Measurements from ENCODE around the gene TFPI. TPM values are rescaled to one million over a fixed set of nuclear protein-coding genes. Genes with fewer than 3 reads are reported as not detected.
"Not testable (repeated sequence)": the region's sequence is repeated elsewhere in the genome, so short reads cannot be mapped to it uniquely, and the experiment has no call there.

Gene TFPI
- polyA plus RNA-seq, 1 experiment: 10.9 TPM

DNA sequence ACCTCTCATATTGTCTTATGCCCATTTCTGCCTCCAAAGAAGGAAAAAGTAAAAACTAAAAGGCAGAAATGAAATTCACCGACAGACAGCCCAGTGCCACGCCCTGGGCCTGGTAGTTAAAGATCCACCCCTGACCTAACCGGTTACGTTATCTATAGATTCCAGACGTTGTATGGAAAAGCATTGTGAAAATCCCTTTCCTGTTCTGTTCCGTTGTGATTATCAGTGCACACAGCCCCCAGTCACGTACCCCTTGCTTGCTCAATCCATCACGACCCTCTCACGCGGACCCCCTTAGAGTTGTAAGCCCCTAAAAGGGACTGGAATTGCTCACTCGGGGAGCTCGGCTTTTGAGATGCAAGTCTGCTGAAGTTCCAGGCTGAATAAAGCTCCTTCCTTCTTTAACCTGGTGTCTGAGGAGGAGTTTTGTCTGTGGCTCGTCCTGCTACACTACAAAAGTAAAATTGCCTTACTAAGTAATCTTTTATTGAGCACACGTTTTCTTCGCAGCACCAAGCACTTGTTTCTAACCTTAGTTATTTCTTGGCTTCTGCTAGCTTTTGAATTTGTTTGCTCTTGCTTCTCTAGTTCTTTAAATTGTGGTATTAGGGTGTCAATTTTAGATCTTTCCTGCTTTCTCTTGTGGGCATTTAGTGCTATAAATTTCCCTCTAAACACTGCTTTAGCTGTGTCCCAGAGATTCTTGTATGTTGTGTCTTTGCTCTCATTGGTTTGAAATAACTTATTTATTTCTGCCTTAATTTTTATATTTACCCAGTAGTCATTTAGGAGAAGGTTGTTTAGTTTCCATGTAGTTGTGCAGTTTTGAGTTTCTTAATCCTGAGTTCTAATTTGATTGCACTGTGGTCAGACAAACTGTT lies 37.4 kb downstream of the TFPI start:
- POLR2A ChIA-PET; H3K4me3 ChIP-seq (ENCODE audit: low read depth, low read length); H3K36me3 ChIP-seq (ENCODE audit: control insufficient read depth, insufficient read depth, low read length); H3K27me3 ChIP-seq (ENCODE audit: control insufficient read depth, insufficient read depth, low read length); DNase-seq (ENCODE audit: low read depth): not testable (repeated sequence)
- CTCF ChIA-PET: interaction anchor here (1.0 to 1.3 kb wide), 2 partner anchors 17 to 65 kb away, joined by 3 to 5 read pairs; no protein-coding TSS in a partner anchor

DNA sequence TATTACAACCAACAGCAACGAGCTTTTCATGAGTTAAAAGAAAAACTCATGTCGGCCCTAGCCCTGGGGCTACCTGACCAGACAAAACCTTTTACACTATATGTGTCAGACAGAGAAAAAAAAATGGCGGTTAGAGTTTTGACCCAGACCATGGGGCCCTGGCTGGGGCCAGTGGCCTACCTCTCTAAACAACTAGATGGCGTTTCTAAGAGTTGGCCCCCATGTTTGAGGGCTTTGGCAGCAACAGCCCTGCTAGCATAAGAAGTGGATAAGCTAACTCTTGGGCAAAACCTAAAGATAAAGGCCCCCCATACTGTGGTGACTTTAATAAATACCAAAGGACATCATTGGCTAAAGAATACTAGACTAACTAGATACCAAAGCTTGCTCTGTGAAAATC lies 39.3 kb downstream of the TFPI start:
- ChIA-PET CTCF (interaction anchor here (0.8 to 1.5 kb wide), 5 partner anchors 10 to 328 kb away, joined by 3 to 6 read pairs (median 3); no protein-coding TSS in a partner anchor), POLR2A (no interaction called here)
- TF ChIP-seq, protein P1, sequence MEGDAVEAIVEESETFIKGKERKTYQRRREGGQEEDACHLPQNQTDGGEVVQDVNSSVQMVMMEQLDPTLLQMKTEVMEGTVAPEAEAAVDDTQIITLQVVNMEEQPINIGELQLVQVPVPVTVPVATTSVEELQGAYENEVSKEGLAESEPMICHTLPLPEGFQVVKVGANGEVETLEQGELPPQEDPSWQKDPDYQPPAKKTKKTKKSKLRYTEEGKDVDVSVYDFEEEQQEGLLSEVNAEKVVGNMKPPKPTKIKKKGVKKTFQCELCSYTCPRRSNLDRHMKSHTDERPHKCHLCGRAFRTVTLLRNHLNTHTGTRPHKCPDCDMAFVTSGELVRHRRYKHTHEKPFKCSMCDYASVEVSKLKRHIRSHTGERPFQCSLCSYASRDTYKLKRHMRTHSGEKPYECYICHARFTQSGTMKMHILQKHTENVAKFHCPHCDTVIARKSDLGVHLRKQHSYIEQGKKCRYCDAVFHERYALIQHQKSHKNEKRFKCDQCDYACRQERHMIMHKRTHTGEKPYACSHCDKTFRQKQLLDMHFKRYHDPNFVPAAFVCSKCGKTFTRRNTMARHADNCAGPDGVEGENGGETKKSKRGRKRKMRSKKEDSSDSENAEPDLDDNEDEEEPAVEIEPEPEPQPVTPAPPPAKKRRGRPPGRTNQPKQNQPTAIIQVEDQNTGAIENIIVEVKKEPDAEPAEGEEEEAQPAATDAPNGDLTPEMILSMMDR (IDR thresholded peaks at IDR 0.05; ENCODE audit: insufficient read depth, low read depth, low read length): no peak
- no peak overlapping the region for H3K4me3 ChIP-seq (ENCODE audit: low read depth, low read length)
- H3K36me3 ChIP-seq (ENCODE audit: control insufficient read depth, insufficient read depth, low read length): peaks cover 2% of the 10 kb centered on the region; the same call in 1 of the 2 replicates
- no peak for DNase-seq (ENCODE audit: low read depth)
- H3K27me3 ChIP-seq (ENCODE audit: control insufficient read depth, insufficient read depth, low read length): no peaks in the 10 kb centered on the region

DNA sequence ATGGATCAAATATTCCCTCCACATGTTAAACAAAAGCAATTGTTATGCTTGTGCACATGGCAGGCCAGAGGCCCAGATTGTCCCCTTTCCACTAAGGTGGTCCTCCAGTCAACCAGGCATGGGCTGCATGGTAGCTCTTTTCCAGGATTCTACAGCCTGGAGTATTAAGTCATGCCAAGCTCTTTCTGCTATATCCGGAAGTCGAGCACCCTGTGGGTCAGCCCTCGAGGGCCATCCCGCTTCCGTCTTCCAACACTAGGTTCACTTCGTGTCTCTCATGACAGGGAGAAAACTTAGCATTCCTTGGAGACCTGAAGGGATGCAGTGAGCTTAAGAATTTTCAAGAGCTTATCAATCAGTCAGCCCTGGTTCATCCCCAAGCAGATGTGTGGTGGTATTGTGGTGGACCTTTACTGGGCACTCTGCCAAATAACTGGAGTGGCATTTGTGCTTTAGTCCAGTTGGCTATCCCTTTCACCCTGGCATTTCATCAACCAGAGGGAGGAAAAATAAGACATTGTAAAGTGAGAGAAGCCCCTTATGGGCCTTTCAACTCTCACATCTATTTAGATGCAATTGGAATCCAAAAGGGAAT lies 39.9 kb downstream of the TFPI start:
- POLR2A ChIA-PET; DNase-seq (ENCODE audit: low read depth); H3K4me3 ChIP-seq (ENCODE audit: low read depth, low read length); H3K27me3 ChIP-seq (ENCODE audit: control insufficient read depth, insufficient read depth, low read length); H3K36me3 ChIP-seq (ENCODE audit: control insufficient read depth, insufficient read depth, low read length): not testable (repeated sequence)
- CTCF ChIA-PET: interaction anchor here (0.8 to 1.5 kb wide), 3 partner anchors 14 to 328 kb away, joined by 3 to 6 read pairs (median 4); no protein-coding TSS in a partner anchor

DNA sequence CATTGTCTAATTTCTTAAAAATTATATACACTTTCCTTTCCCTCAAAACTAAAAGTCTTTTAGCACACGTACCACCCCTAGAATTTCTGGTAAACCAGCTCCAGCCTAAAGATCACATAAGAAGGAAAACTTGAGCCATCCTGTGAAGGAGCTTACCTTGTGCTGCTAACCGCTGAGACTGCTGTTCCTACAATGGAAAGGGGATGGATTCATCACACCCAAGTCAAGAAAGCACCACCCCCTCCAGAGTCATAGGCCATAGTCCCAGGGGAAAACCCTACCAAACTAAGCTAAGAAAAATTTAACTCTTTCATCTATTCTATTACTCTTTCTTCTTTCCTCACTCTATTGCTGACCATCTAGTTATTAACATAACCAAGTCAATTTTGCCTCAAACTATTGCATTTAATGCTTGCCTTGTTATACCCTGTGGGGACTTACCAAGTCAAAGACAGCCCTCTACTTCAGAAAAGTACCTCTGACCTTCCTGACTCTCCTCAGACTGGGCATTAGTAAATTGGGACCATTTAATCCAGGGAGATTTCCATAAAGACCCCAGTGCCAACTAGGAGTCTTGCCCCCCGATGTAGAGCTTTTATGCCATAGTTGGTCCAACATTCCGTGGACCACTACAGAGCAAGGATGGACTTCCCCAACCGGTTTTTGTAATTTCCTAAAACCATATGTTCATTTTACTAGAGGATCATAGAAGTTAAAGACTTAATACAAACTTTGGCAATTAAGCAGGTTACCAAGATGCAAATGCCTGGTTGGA lies 40.6 kb downstream of the TFPI start:
- DNase-seq (ENCODE audit: low read depth); H3K36me3 ChIP-seq (ENCODE audit: control insufficient read depth, insufficient read depth, low read length); POLR2A ChIA-PET; H3K27me3 ChIP-seq (ENCODE audit: control insufficient read depth, insufficient read depth, low read length); H3K4me3 ChIP-seq (ENCODE audit: low read depth, low read length): not testable (repeated sequence)
- CTCF ChIA-PET: interaction anchor here (1.4 to 1.5 kb wide), 2 partner anchors 13 to 68 kb away, joined by 4 to 6 read pairs; no protein-coding TSS in a partner anchor

DNA sequence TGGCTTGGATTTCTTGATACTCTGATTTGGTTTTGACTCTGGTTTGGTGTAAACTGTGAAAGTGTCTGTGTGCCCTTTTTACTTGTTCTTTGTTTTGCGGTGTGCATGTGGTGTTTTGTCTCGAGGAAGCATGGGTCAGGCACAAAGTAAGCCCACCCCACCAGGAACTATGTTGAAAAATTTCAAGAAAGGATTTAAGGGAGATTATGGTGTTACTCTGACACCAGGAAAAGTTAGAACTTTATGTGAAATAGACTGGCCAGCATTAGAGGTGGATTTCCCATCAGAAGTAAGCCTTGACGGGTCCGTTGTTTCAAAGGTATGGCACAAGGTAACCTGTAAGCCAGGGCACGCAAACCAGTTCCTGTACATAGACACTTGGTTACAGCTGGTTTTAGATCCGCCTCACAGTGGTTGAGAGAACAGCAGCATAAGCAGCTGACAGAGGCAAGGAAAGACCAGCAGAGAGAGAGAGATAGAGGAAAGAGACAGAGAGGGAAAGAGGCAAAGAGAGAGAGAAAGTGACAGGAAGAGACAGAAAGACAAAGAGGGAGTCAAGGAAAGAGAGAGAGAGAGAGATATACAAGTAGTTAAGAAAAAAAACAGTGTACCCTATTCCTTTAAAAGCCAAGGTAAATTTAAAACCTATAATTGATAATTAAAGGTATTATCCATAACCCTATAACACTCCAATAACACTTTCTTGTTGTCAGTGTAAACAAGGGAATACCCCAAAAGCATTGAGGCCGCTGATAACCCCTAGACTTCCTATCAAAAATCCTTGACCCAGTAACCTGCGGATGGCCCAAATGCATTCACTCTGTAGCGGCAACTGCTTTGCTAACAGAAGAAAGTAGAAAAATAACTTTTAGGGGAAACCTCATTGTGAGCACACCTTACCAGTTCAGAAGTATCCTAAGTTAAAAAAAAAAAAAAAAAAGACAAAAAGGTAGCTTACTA lies 42.6 kb downstream of the TFPI start:
- ChIA-PET POLR2A (no interaction called here), CTCF (no interaction called here)
- H3K36me3 ChIP-seq (ENCODE audit: control insufficient read depth, insufficient read depth, low read length): no peaks in the 10 kb centered on the region

DNA sequence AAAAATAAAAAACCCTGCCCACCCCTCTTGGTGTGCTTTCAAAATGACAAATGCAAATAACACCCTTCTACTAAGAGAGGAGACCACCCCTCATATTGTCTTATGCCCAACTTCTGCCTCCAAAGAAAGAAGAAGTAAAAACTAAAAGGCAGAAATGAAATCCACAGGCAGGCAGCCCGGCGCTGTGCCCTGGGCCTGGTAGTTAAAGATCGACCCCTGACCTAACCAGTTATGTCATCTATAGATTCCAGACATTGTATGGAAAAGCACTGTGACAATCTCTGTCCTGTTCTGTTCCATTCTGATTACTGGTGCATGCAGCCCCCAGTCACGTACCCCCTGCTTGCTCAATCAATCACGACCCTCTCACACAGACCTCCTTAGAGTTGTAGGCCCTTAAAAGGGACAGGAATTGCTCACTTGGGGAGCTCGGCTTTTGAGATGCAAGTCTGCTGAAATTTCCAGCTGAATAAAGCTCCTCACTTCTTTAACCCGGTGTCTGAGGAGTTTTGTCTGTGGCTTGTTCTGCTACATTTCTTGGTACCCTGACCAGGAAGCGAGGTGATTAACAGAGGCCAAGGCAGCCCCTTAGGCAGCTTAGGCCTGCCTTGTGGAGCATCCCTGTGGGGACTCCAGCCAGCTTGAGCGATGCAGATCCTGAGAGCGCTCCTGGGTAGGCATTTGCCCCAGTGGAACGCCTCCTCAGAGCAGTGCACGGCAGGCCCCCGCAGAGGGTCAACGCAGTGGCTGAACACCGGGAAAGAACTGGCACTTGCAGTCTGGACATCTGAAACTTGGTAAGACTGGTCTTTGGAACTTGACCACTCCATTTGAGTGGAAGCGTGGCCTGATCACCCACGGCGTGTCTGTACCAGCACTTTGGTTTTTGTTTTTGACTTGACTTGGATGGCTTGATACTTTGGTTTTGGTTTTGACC lies 43.5 kb downstream of the TFPI start:
- H3K36me3 ChIP-seq (ENCODE audit: control insufficient read depth, insufficient read depth, low read length); DNase-seq (ENCODE audit: low read depth); POLR2A ChIA-PET; H3K27me3 ChIP-seq (ENCODE audit: control insufficient read depth, insufficient read depth, low read length); H3K4me3 ChIP-seq (ENCODE audit: low read depth, low read length): not testable (repeated sequence)
- CTCF ChIA-PET: interaction anchor here (1.1 to 1.5 kb wide), 2 partner anchors 11 to 70 kb away, joined by 5 read pairs; no protein-coding TSS in a partner anchor

More for the DNA sequence above, 42.6 kb downstream of the TFPI start:
- H3K27me3 ChIP-seq (ENCODE audit: control insufficient read depth, insufficient read depth, low read length): no peaks in the 10 kb centered on the region
- TF ChIP-seq, protein P1 (IDR thresholded peaks at IDR 0.05; ENCODE audit: insufficient read depth, low read depth, low read length): no peak
- no peak for DNase-seq (ENCODE audit: low read depth)
- no peak overlapping the region for H3K4me3 ChIP-seq (ENCODE audit: low read depth, low read length)
